TTC549 (cell line): ENCODE results near the gene F10.

Source experiments
- FAIRE-seq: peaks from 2 replicates; lab custom pipeline; 2012; peaks lifted over from hg19 to GRCh38; lab: Jason Lieb, UNC

F10 gene

DNA sequence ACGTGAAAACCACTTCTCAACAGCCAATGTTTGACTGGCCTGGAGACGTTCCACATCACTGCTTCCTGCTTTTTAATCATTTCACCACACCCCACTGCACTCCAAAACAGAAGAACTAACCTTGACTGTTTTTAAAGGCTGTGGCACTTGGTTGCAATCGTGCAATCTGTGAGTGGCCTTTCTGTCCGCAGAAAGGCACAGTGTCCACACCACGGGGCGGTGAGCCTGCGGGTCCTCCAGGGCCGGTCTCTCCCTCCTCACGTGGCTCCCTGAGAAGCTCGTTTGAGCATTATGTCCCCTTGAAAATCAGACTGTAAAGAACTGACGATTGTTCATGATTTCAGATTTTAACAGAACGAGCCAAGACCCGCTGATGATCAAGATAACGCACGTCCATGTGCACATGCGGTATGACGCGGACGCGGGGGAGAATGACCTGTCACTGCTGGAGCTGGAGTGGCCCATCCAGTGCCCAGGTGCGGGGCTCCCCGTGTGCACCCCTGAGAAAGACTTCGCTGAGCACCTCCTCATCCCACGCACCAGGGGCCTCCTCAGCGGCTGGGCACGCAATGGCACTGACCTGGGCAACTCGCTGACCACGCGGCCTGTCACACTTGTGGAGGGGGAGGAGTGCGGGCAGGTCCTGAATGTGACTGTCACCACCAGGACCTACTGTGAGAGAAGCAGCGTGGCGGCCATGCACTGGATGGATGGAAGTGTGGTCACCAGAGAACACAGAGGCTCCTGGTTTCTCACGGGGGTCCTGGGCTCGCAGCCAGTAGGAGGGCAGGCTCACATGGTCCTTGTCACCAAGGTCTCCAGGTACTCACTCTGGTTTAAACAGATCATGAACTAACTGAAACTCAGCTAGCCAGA, 48.9 kb downstream of the F10 start:
- FAIRE-seq = no peak

DNA sequence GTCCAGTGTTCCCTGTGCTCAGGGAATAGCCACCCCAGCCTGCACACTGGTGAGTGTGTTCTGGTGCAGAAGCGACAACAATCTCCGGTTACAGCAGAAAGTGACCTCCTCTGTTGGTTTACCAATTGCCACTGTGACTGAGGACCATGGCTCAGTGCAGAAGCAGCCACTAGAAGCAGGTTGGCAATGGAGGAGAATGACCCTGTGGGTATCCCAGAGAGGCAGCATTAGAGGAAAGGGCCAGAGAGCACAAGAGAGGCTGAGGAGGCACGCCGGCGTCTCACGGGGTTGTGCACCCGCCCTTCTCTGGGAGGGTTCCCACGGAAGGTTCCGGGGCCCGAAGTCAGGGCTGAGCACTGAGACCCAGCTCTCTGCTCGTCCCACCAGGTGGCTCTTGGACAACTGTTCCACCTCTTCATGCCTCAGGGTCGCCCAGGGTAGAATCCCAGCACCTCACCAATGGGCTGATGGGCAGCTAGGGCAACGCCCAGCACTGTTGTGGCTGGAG, 49.9 kb downstream of the F10 start:
- no peak for FAIRE-seq

GRCh38 chr13:113176280-113176679, 53.7 kb downstream of the F10 start:
- FAIRE-seq = no peak

DNA sequence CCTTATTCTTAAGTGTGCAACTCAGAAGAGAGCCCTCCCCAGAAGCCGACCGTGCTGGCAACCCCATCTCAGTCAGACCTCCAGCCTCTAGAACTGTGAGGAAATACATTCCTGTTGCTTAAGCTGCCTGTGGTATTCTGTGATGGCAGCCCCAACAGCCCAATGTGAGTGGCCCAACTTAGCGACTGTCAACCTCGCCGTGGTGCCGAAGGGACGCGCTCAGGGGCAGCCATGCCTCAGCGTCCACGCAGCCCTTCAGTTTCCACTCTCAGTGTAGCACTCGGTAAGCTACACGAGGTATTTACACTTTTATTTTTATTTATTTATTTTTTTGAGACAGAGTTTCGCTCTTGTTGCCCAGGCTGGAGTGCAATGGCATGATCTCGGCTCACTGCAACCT, 54.2 kb downstream of the F10 start:
- FAIRE-seq = no peak

DNA sequence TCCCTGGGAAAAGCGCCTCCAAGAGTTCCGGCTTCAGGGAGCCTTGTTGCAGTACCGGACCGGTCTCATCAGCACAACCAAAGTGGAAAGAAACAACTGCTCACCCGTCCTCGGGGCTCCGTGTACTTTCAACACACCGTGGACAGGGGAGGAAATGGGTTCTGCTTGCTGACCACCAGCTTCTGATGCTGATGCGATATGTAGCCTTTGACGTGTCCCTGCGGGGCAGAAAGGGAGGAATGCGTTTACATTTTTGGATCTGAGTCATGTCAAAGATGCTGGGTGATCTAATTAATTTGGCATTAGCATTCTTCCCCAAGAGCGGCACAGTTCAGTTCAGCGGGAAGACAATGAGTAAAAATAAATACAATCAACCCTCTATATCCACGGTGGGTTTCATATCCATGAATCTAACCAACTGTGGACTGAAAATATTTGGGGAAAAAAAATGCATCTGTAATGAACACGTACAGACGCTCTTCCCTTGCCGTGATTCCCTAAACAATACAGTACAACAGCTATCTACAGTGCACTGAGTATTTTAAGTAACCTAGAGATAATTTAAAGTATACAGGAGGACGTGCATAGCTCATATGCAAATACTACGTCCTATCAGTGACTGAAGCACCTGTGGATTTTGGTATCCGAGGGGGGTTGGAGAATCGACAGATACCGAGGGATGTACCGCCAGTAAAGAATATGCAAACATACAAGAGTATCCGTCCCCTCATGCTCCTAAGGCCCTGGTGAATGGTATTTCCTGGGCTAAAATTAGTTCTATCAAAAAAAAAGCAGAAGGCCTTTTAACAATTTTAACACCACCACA, 55.7 kb downstream of the F10 start:
- no peak for FAIRE-seq

DNA sequence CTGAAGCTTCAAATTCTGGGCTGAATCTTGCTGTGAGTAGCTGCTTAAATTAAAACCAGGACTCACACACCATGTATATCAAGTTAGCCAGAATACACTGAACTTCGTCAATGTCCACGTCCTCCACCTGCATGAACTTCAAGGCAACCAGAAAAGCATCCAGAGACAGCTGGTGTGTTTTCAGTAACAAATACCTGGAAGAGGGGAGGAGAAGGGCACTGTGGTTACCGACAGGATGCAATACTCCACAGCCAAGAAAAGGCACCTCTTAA, 56.2 kb downstream of the F10 start:
- no peak for FAIRE-seq

DNA sequence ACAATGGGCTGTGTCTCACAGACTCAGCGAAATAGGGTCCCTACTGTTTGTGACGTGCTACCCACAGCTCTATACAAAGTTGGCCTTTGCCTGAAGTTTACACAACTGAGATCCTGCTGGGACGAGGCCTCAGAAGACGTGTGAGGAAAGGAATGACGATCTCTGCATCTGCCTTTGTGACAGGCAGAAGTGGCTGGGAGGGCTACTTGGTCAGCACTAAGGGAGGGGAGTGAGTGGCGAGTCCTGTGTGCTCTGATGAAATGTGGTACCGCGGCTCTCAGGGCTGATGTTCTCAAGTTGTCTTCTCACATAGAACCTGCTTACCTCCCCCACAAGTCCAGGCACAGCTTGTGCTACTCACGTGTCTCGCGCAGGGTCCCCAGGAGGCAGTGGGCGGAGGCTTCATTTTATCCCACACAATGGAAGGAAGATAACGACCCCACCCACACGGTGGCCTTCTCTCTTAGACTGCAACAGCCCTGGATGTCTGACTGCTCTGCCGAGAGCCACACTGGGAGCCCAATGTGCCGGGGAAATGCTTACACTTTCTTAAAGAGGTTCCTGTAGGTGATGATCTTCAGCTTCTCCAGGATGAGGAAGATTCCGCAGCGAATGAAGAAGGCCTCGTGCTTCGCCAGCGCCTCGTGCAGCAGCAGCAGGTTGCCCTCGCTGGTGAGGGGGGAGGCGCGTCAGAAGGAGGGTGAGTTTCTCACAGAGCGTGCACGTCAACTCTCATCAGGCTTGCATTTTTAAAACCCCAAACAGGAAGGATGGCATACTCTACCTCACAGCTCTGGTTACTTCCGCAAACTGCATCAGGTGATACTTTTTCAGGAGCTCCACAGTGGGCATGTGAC, 57.0 kb downstream of the F10 start:
- no peak for FAIRE-seq

- no peak for FAIRE-seq
Observed at GRCh38 chr13:113182046-113182445, 59.4 kb downstream of the F10 start.

- no peak for FAIRE-seq
Observed at GRCh38 chr13:113183450-113184129, 61.0 kb downstream of the F10 start.

GRCh38 chr13:113184568-113185440, 62.2 kb downstream of the F10 start:
- no peak for FAIRE-seq

GRCh38 chr13:113186061-113186900, 63.7 kb downstream of the F10 start:
- FAIRE-seq = no peak

DNA sequence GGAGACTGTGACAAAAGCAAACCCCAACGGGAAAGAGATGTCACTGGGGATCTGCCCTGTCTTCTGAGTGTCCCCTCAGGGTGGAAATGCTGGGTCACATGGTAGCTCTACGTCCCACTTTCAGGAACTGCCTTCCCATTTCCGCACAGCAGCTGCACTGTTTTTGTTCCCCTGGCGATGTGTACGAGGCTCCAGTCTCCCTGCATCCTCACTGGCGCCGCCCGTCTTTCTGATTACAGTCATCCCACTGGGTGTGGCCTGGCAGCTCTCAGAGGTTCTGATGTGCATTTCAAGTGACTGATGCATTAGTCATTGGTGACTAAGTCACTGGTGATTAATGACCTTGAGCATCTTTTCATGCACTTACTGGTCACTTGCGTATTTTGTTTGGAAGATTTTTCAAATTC, 64.7 kb downstream of the F10 start:
- no peak for FAIRE-seq

GRCh38 chr13:113187883-113188665, 65.5 kb downstream of the F10 start:
- no peak for FAIRE-seq

DNA sequence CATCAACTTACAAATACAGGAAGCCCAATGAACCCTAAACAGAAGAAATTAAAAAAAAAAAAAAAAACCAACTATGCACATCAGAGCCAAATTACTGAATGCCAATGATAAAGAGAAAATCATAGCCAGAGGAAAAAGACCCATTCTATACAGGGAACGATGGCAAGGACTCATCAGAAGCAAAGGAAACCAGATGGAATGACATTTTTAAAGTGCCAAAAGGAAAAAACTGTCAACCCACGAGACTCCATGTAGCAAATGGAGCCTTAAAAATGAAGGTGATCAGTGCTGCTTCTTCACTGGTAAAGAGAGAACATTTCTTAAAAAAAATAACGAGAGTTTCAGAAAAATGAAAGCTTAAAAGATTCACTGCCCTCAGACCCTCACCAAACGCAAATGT, 67.6 kb downstream of the F10 start:
- no peak for FAIRE-seq

DNA sequence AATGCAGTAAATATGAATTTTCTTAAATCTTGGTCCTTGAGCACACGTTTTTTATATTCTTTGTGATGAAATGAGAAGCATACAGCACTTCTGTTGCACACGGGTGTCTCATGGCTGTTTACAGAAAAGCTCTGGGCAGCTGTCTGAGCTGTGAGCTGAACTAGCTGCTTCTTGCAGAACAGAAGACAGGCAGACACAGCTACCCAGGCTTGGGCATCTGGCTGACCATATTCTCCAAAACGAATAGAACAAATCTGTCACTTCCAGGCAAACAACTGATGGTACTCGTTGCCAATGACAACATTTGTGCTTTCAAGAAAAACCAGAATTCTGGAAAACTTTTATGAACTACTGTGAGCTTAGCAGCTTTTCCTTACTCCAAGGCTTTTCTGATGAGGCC, 69.7 kb downstream of the F10 start:
- FAIRE-seq = no peak

GRCh38 chr13:113192902-113193301, 70.3 kb downstream of the F10 start:
- FAIRE-seq = no peak

GRCh38 chr13:113195360-113195759, 72.8 kb downstream of the F10 start:
- FAIRE-seq = no peak

DNA sequence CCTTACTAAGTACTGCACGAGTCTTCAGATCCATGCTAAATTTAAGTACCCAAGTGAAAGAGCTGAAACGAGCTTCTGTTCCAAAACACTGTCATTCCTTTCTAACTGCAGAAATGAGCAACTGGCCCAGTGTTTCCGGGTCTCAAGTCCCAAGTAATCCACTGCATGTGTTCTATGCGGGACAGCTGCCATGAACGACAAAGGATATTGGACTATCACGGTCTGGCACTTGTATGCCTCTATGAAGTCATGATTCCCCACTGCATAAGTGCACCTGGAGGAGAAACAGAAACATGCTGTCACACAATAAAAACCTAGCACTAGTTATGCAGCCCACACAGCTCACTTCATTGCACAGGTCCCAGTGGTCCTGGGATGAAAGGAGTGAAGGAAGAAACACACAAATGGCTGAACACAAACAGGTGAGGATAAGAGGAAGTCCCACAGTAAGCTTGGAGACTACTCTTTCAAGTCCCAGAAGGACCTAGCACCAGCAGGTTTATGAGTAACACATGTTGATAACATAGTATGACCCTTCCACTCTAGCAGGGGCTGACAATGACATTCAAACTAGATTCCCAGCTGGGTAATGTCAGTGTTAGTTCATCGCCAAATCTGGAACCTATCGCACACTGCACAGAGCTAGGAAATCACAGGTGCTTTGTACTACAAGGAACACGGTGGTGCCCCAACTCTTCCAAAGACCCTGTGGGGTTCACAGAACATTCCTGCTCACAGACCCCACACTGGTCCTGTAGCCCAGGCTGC, 74.6 kb downstream of the F10 start:
- FAIRE-seq = no peak
